ENCODE data around the gene SKAP1.
"Not testable (repeated sequence)": the region's sequence is repeated elsewhere in the genome, so short reads cannot be mapped to it uniquely, and the experiment has no call there.

The SKAP1 gene

GRCh38 chr17:48241131-48241591, 188.9 kb downstream of the SKAP1 start:
- DNase-seq = no peak

GRCh38 chr17:48240562-48241130, 189.4 kb downstream of the SKAP1 start:
- DNase-seq = no peak

DNA sequence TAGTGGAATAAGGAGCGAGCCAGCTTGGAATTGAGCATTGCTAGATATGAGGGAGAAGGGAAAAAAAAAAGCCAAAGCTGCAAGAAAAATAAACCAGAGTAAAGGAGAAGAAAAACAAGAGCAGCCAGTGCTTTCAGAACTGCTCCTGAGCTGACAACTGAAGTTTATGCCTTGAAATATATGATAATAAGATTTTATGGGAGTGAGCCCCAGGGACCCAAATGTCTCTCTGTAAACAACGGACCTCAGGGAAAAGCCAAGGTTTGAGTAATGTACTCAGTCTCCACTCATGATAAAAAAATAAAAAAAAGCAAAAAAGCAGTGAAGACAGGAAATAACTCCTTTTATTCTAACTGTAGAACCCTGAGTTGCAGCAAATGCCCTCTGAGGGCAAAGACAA, 189.9 kb downstream of the SKAP1 start:
- no peak for DNase-seq

- DNase-seq = no peak
Measured at GRCh38 chr17:48239603-48239995, 190.4 kb downstream of the SKAP1 start.

GRCh38 chr17:48238933-48239602, 190.9 kb downstream of the SKAP1 start:
- DNase-seq = no peak

DNA sequence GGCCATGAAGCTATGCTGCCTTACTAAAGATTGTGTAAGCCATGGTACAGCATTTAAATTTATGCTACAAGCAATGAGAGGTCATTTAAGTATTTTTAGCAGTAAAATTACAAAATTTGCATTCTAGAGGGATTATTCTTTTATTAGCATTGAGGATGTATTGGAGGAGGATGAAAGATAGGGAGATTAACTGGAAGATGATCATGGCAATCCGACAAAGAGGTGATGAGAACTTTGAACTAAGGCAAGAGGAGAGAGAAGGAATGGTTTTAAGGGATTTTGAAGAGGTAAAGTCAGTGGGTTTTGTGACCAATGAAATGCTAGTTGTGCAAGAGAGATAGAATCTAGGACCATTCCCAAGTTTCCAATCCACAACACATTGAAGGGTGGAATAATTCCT, 192.6 kb downstream of the SKAP1 start:
- DNase-seq = no peak

DNA sequence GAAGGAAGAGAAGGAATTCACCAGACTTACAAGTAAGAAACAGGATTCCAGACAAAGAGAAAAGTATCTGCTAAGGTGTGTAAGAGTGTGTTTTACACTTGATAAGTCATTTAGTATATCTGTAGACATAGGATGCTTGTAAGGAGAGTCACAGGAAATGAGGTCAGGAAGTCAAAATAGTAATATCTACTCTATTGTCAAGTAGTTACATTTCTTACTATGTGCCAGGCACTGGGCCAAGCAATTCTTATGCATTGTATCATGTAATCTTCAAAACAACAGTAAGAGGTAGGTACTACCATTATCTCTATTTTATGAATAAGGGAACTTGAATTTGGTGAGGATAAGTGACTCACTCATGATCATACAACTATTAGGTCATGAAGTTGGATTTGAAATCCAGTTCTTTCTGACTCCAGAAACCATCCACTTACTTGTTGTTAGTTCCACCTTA, 193.3 kb downstream of the SKAP1 start:
- no peak for DNase-seq

- no peak for DNase-seq
Measured at GRCh38 chr17:48234922-48235321, 195.1 kb downstream of the SKAP1 start.

DNA sequence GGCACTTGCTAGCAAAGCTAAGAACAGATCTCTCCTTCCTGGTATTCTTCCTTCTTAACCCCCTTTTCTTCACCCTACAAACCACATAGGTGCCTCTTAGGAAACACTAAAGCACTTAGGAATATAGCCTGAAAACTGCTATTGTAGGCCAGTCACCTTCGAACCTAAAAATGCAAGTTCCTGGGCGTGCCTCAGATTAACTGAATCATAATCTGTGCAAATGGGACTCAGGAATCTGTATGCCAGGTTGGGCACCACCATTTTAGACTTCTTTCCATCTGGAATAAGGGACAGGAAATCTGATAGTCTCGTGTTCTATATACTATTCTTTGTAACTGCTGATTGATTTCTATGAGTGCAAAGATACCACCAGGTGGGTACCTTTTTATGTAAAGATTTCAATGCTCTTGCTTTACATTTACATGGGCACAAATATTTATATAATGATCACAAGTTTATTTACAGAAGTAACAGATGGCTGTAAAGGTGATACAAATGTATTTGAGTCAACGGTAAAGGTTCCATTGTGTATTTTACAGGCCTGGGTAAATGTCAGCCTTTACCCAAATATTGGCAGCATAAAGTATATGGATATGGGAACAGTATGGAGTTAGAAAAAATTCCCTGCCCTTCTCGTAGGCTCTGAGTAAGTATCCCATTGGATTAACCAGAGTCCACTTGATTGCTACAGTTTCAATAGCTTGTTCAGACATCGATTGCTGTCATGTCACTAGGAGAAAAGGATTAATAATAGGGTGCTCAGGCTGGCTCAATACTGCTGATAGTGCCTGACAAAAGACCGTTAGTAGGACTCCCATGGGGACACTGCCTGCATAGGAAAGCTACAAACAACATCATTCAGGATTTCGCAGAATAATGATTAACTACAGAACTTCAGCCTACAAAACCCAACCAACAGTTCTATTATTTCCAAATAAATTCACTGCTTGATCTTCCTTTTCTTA, 197.7 kb downstream of the SKAP1 start:
- DNase-seq = no peak

DNA sequence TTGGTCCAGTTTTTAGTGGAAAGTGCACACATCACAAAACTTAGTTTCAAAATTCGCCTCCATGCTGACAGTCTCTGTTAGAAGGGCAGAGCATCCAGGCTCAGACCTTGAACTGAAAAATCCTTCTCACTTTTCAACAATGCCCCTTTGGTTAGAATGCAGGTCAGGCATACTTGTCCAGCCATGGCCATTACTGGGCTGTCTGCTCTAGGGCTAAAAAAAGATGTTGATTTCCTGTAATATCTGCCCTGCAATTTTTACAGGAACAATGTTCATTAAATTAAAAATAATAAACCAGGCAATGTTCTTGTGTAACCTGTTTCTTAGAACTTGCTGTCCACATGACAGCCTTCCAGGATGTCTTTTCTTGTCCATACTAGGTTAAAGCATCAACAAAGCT, 200.1 kb downstream of the SKAP1 start:
- no peak for DNase-seq

GRCh38 chr17:48228720-48229119, 201.3 kb downstream of the SKAP1 start:
- no peak for DNase-seq

DNA sequence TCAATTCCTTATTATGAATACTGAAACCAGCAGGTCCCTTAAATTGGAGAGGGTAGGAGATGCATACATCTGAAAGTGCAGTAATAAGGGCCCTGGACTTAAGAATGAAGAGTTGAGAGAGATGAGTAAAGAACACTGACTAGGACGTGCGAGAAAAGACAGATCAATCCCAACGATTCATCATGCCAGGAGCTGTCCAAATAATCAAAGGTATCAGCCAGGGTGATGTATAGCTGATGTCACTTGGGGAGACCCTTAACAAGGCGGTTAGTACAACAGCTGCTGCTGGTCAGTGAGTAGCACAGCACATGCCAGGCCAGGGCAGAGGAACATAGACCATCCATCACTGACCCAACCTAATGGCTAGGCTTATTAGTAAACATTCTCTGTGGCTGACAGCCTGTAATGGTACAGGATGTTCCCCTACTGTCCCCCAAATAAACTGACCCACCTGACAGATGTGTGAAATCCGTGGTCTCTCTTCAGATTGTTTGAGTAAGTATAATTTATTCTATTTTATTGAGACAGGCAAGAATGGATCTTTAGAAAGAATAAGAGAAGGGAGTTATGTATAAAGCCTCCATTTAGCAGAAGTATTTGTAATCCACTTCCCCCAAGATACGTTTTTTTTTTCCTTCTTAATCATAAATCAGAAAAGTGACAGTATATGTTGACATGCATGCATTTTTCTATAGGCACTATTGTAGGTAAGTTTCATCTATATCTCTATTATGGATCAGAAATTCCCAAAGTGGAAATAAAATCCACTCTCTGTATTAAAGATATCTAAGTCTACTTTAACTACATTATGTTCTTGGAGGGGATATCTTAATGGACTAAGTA, 204.1 kb downstream of the SKAP1 start:
- DNase-seq = no peak

DNA sequence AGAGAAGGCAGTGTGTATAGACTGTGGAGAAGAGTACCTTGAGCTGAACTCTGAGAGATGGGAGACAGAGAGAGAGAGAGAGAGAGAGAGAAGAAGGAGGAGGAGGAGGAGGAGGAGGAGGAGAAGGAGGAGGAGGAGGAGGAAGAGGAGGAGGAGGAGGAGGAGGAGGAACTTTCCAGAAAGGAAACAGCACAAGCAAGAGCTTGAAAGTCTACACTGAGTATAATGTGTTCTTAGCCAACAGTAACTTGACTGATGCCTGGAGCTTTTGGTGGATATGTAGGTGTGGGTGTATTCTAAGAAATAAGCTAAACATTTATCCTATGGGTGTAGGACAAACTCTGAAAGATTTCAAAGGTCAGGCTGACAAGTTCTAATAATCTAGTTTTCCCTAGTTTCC, 206.1 kb downstream of the SKAP1 start:
- no peak for DNase-seq

DNA sequence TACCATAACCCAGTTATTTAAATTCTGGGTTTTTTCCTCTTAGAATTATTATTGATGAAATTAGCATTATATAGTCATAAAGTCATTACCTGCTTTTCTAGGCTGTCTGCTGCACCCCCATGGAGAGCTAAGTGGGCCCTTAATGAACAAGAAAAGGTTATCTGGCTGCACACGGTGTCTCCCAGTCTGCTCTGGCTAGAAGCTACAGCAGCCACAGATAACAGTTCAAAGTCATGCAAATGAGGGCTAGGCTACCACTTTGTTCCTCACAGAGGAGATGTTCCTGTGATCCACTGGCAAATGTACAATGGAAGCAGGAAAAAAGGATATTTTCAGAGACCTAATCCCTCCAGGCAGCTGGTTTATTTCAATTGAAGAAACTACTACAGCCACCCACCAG, 210.4 kb downstream of the SKAP1 start:
- DNase-seq = no peak

- no peak for DNase-seq
Measured at GRCh38 chr17:48215583-48216139, 214.4 kb downstream of the SKAP1 start.

DNA sequence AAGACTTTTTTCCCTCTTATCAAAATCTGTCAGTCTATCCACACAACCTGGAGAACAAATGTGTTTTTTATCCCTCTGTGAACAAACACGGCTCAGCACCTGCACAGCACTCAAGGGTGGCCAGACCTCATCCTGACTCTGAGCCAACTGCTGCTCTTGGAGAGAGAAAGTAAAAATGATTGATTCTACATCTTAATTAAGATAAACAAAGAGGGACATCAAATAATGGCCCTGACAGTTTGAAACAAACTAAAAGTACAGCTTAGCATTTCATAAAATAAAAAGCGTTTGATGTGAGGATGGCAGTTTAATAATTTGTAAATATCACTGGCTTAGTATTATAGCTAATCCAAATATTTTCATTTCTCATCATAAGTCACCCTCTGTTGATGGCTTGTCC, 216.2 kb downstream of the SKAP1 start:
- no peak for DNase-seq

- no peak for DNase-seq
Measured at GRCh38 chr17:48211787-48212186, 218.2 kb downstream of the SKAP1 start.

- DNase-seq = no peak
Measured at GRCh38 chr17:48211011-48211410, 219.0 kb downstream of the SKAP1 start.

- no peak for DNase-seq
Measured at GRCh38 chr17:48209973-48210372, 220.0 kb downstream of the SKAP1 start.

GRCh38 chr17:48207776-48208544, 222.1 kb downstream of the SKAP1 start:
- no peak for DNase-seq

- not testable (repeated sequence) for DNase-seq
Measured at GRCh38 chr17:48207036-48207435, 223.0 kb downstream of the SKAP1 start.

GRCh38 chr17:48202959-48203358, 227.1 kb downstream of the SKAP1 start:
- no peak for DNase-seq

Measured in cortex of kidney (tissue), 1 donor.